ENCODE results near the gene MATN1. TPM values are rescaled to one million over a fixed set of nuclear protein-coding genes. Genes with fewer than 3 reads are reported as not detected.

MATN1 gene
- total and polyA plus RNA-seq, 2 of the 4 experiments (the other 2 are of a cell fraction), result 0.27 TPM; not detected in 1

DNA sequence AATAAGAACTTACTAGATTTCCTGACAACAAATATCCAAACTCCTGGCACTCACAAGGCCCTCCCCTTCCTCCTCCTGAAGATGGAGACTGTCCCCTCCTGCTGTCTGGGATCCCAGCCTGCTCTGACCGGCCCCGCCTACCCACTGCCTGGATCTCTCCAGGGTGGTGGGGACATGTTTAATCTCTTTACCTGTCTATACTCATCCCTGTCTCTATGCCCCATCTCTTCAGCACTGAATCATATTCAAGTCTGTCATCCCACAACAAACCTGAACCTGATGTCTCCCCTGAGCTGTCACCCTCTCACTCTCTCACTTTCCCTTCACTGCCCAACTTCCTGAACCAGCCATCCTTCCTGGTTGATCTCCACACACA lies 22.1 kb downstream of the MATN1 start:
- H3K4me2 ChIP-seq (ENCODE audit: low read depth, low read length), result no peak overlapping the region
- dilution Hi-C loops (cut with HindIII; ENCODE audit: low sequenced_read_pairs, unreplicated experiment) (no loop called here), intact Hi-C loops (cut with micrococcal nuclease) (loop anchor here (10.0 kb wide), 1 partner anchor 616 kb away; no protein-coding TSS in a partner anchor), in situ Hi-C loops (cut with MboI; ENCODE audit: low sequenced_read_pairs) (loop anchor here (10.0 kb wide), 2 partner anchors 996 to 1806 kb away; no protein-coding TSS in a partner anchor)
- H3K23ac ChIP-seq (ENCODE audit: low read depth, low read length), result no peak overlapping the region
- H2BK15ac ChIP-seq (ENCODE audit: low read depth, low read length), result peak overlapping the region; percentile 53; the same call in 1 of the 3 replicates
- no peaks in the 10 kb centered on the region for H4K20me1 ChIP-seq (ENCODE audit: insufficient read depth, low read length)
- no peaks in the 10 kb centered on the region for H3K36me3 ChIP-seq (ENCODE audit: control insufficient read depth, insufficient read depth, low read length)
- WGBS, 2 experiments (ENCODE audit: extremely low coverage in 2 of 2, insufficient read length in 1 of 2), result no CpG with 5 or more reads among the region's 2 CpGs
- ChIA-PET CTCF (no interaction called here), POLR2A (ENCODE audit: unreplicated experiment) (no interaction called here)
- peaks cover 4% of the 10 kb centered on the region; the same call in 1 of the 2 replicates for H3K4me1 ChIP-seq (ENCODE audit: control insufficient read depth, insufficient read depth, low read length)
- peak overlapping the region; percentile 53 for H3K4ac ChIP-seq (ENCODE audit: low read depth, low read length)
- H2BK5ac ChIP-seq (ENCODE audit: low read depth, low read length, poor library complexity, severe bottlenecking), result no peak overlapping the region
- ATAC-seq (ENCODE audit: low read depth), result peak; percentile 43
- no peak overlapping the region for H3K4me3 ChIP-seq (ENCODE audit: insufficient read depth, low read depth, low read length)
- no TSS peak for BruUV-seq (replicated peaks)
- no peak overlapping the region for H3K9ac ChIP-seq (ENCODE audit: low read depth, low read length)
- no peak overlapping the region for H3K56ac ChIP-seq (ENCODE audit: extremely low read depth, insufficient read depth, low read length)
- peak overlapping the region; percentile 71; the same call in 1 of the 2 replicates for H2BK20ac ChIP-seq (ENCODE audit: low read depth, low read length)
- no peak for TF ChIP-seq NFE2L2 (IDR thresholded peaks at IDR 0.05; ENCODE audit: low read depth, low read length)
- TF ChIP-seq, protein P1, sequence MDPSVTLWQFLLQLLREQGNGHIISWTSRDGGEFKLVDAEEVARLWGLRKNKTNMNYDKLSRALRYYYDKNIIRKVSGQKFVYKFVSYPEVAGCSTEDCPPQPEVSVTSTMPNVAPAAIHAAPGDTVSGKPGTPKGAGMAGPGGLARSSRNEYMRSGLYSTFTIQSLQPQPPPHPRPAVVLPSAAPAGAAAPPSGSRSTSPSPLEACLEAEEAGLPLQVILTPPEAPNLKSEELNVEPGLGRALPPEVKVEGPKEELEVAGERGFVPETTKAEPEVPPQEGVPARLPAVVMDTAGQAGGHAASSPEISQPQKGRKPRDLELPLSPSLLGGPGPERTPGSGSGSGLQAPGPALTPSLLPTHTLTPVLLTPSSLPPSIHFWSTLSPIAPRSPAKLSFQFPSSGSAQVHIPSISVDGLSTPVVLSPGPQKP (IDR thresholded peaks at IDR 0.05; ENCODE audit: borderline replicate concordance, low read depth, low read length), result no peak
- TF ChIP-seq, protein P2, sequence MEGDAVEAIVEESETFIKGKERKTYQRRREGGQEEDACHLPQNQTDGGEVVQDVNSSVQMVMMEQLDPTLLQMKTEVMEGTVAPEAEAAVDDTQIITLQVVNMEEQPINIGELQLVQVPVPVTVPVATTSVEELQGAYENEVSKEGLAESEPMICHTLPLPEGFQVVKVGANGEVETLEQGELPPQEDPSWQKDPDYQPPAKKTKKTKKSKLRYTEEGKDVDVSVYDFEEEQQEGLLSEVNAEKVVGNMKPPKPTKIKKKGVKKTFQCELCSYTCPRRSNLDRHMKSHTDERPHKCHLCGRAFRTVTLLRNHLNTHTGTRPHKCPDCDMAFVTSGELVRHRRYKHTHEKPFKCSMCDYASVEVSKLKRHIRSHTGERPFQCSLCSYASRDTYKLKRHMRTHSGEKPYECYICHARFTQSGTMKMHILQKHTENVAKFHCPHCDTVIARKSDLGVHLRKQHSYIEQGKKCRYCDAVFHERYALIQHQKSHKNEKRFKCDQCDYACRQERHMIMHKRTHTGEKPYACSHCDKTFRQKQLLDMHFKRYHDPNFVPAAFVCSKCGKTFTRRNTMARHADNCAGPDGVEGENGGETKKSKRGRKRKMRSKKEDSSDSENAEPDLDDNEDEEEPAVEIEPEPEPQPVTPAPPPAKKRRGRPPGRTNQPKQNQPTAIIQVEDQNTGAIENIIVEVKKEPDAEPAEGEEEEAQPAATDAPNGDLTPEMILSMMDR (conservative IDR thresholded peaks at IDR 0.05; ENCODE audit: low read depth, low read length), result no peak
- TF ChIP-seq CHD1 (IDR thresholded peaks at IDR 0.05; ENCODE audit: low read depth, low read length), result no peak
- TF ChIP-seq MXI1 (IDR thresholded peaks at IDR 0.05; ENCODE audit: borderline replicate concordance, low read depth, low read length), result no peak
- TF ChIP-seq RFX5 (IDR thresholded peaks at IDR 0.05; ENCODE audit: low read depth, low read length), result no peak
- no peaks in the 10 kb centered on the region for H3K9me3 ChIP-seq (ENCODE audit: control insufficient read depth, insufficient read depth, low read length)
- no peaks in the 10 kb centered on the region for H3K79me1 ChIP-seq (ENCODE audit: low read depth in 1 of 2, low read length in 2 of 2)
- H3K14ac ChIP-seq (replicated peaks; ENCODE audit: low read depth, low read length), result peak overlapping the region; percentile 73
- peak overlapping the region; percentile 33 for H3K18ac ChIP-seq (ENCODE audit: low read depth, low read length)
- no peak for DNase-seq
- H2AK9ac ChIP-seq (replicated peaks; ENCODE audit: low read depth, low read length, poor library complexity), result peak overlapping the region; percentile 42
- peak overlapping the region; percentile 71; the same call in 1 of the 2 replicates for H4K91ac ChIP-seq (ENCODE audit: insufficient read depth, low read depth, low read length)
- peak overlapping the region; percentile 47 to 77; a peak in 3 of 4 replicates for H4K8ac ChIP-seq (ENCODE audit: low read depth in 2 of 2, low read length in 2 of 2)
- H3K27me3 ChIP-seq (ENCODE audit: control insufficient read depth, insufficient read depth, low read length), result peaks cover 8% of the 10 kb centered on the region
- H2AFZ ChIP-seq (replicated peaks; ENCODE audit: low read length, poor library complexity), result peak overlapping the region; percentile 86
- peak overlapping the region; percentile 11; the same call in 1 of the 2 replicates for H2AK5ac ChIP-seq (ENCODE audit: low read depth, low read length)
- H2BK120ac ChIP-seq (ENCODE audit: low read depth, low read length), result peak overlapping the region; percentile 70
- H3K27ac ChIP-seq (ENCODE audit: insufficient read depth, low read length), result no peak overlapping the region
- peaks cover 3% of the 10 kb centered on the region; the same call in 1 of the 2 replicates for H3K9me1 ChIP-seq (ENCODE audit: insufficient read depth, low read length)
- H4K5ac ChIP-seq (ENCODE audit: low read depth, low read length), result peak overlapping the region; percentile 66

Measured in IMR-90 (cell line).